HK-2 (cell line): ENCODE results near the gene CPED1.
"Not testable (repeated sequence)": the region's sequence is repeated elsewhere in the genome, so short reads cannot be mapped to it uniquely, and the experiment has no call there.

ENCODE experiments used
- DNase-seq: peaks from one replicate; pipeline ENCODE4 v3.0.0-alpha.2; 2018; ENCODE audit not compliant: unreplicated experiment

Gene CPED1

GRCh38 chr7:120996333-120996987 is 7.9 kb downstream of the CPED1 start:
- no peak for DNase-seq

- no peak for DNase-seq
Measured at GRCh38 chr7:120996988-120997345, 8.5 kb downstream of the CPED1 start.

- no peak for DNase-seq
Measured at GRCh38 chr7:120997882-120998474, 9.5 kb downstream of the CPED1 start.

GRCh38 chr7:120998520-120998919 is 10.0 kb downstream of the CPED1 start:
- no peak for DNase-seq

- no peak for DNase-seq
Measured at GRCh38 chr7:120998996-120999565, 10.6 kb downstream of the CPED1 start.

- no peak for DNase-seq
Measured at GRCh38 chr7:121000081-121000983, 11.8 kb downstream of the CPED1 start.

GRCh38 chr7:121001234-121001906 is 12.9 kb downstream of the CPED1 start:
- no peak for DNase-seq

- no peak for DNase-seq
Measured at GRCh38 chr7:121002048-121002756, 13.7 kb downstream of the CPED1 start.

GRCh38 chr7:121002757-121003200 is 14.3 kb downstream of the CPED1 start:
- DNase-seq, result no peak

GRCh38 chr7:121003986-121004685 is 15.6 kb downstream of the CPED1 start:
- no peak for DNase-seq

GRCh38 chr7:121005058-121005457 is 16.5 kb downstream of the CPED1 start:
- not testable (repeated sequence) for DNase-seq

GRCh38 chr7:121005996-121006584 is 17.6 kb downstream of the CPED1 start:
- no peak for DNase-seq

GRCh38 chr7:121006711-121007315 is 18.3 kb downstream of the CPED1 start:
- DNase-seq, result no peak

GRCh38 chr7:121008816-121009215 is 20.3 kb downstream of the CPED1 start:
- no peak for DNase-seq

- no peak for DNase-seq
Measured at GRCh38 chr7:121011401-121011800, 22.9 kb downstream of the CPED1 start.

- no peak for DNase-seq
Measured at GRCh38 chr7:121012170-121012874, 23.8 kb downstream of the CPED1 start.

GRCh38 chr7:121012919-121013318 is 24.4 kb downstream of the CPED1 start:
- DNase-seq, result no peak

GRCh38 chr7:121015560-121015959 is 27.0 kb downstream of the CPED1 start:
- DNase-seq, result no peak

GRCh38 chr7:121016966-121017365 is 28.5 kb downstream of the CPED1 start:
- DNase-seq, result no peak
